Fibroblast of skin of left biceps (primary cell): ENCODE results near the gene LALBA.
"Not testable (repeated sequence)": the region's sequence is repeated elsewhere in the genome, so short reads cannot be mapped to it uniquely, and the experiment has no call there.

Experiments
- DNase-seq, 2 experiments: peaks; one replicate each; pipeline ENCODE4 v3.0.0-alpha.2; 2013; ENCODE audit warnings: low read depth in 2 of 2

The LALBA gene

GRCh38 chr12:48527891-48528670, 41.8 kb downstream of the LALBA start:
- DNase-seq = no peak

DNA sequence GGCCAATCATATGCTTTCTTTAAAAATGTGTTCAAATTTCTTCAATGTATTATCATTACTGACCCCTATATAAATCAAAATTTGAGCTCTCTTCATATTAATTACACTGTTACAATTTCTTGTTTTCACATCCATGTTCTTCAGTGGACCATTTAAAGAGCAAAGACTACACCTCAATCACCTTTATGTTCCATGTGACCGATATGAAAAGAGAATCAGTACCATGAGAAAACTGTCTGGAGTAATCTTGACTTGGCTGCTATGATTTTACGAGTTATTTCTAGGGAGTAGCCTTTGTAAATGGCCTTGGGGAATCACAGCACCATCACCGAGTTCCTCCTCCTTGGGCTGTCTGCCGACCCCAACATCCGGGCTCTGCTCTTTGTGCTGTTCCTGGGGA, 44.5 kb downstream of the LALBA start, which contains the start of gene OR8S1:
Gene OR8S1, plus strand, starts transcription at position 301 of the 400 bp plus-strand sequence. Its CDS starts 0 bp downstream, at position 301.
- no peak for DNase-seq

GRCh38 chr12:48520381-48520780, 49.5 kb downstream of the LALBA start:
- DNase-seq = not testable (repeated sequence)
